ENCODE data around the gene NHS.

DNA sequence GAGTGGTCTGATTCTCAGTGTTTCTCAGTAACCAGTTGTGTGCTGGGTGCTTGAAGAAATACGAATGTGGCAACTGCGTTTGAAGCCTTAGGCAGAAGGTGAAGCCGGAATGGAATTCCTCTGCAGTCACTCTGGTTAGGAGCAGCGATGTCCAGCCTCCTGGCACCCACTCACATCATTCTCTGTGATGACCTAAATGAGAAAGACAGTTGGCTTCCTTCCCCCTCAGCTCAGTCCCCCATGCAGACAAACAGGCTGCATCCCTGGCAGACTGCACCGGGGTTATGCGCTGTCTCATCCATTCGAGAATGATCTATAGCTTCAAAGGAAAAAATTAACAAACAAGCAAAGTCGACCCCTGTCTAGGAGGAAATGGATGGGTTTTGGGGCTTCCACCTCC lies 192.2 kb downstream of the NHS start:
- TF ChIP-seq CTCF (IDR thresholded peaks at IDR 0.05; ENCODE audit: borderline replicate concordance, extremely low read depth, low read length, poor library complexity, severe bottlenecking) (no peak), EZH2 (IDR thresholded peaks at IDR 0.05; ENCODE audit: borderline replicate concordance, low read depth, low read length, severe bottlenecking) (no peak)
